GM19467 (cell line): Measurements from ENCODE around the gene ADGRL3.
"Not testable (repeated sequence)": the region's sequence is repeated elsewhere in the genome, so short reads cannot be mapped to it uniquely, and the experiment has no call there.

ENCODE experiments used
- ATAC-seq: cut with Tn5 transposase; IDR thresholded peaks from one replicate; pipeline ENCODE4 v1.9.1; 2021; ENCODE audit warnings: mild to moderate bottlenecking, moderate library complexity; ENCODE audit not compliant: unreplicated experiment

ADGRL3 gene

DNA sequence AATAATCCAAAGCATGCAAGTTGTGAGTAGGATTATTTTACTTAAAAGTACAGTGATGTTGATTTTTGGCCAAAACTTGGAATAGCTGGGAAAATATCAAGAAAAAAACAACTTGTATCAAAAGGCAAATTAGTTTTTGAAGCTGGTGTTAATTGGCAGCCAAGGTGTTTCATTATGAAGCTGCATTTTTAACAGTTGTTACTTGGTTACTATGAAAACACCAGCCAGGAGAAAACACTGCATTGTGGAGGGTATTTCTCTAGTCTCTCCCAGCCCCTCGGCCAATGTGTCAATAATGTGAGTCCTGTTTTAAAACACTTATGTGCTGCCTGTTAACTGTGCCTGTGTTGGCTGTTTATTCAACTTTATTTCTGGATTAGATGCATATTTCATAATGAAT is 733.4 kb downstream of the ADGRL3 start:
- no peak for ATAC-seq

DNA sequence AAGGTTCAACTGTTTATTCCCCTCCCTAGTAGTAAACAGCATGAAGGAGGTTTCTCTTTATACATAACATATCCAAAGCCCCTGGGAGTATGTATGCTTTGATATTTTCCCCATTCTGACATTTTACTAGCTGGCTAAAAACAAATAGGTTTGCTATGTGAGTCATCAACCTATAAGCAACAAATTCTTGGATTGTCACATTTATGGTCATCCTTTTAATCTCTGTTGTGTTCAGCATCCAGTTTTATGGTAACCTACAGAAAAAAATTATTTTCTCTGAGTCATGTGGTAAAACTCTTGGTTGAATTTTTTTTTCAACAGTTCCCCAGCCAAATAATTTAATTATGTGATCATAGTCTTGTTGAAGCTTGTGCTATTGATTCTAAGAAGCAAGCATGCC is 734.1 kb downstream of the ADGRL3 start:
- ATAC-seq: no peak

DNA sequence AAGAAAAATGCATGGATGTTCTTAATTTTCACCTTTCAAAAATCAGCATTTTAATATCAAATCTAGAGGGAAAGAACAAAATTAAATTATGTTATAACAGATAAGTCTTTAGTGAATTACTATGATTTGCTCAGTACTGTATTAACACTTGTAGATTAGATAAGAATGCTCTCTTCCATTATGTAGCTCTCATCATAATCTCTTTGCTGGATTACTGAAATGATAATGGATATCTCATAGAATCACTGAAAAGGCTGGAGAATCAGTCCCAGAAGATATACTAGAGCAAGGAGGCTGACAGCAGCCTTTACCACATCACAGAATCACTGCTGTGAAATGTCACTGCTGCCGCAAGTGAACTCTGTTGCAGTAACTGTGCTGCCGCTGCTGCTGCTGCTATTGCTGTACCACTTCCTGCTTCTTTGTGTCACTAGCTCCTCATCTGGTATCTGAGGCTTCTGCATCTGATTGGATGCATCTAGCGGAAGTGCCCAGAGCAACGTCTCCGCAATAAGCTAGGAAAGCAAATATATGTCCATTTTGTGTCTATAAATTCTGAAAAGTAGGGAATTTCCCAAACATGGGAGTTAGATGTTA is 738.2 kb downstream of the ADGRL3 start:
- ATAC-seq: no peak

DNA sequence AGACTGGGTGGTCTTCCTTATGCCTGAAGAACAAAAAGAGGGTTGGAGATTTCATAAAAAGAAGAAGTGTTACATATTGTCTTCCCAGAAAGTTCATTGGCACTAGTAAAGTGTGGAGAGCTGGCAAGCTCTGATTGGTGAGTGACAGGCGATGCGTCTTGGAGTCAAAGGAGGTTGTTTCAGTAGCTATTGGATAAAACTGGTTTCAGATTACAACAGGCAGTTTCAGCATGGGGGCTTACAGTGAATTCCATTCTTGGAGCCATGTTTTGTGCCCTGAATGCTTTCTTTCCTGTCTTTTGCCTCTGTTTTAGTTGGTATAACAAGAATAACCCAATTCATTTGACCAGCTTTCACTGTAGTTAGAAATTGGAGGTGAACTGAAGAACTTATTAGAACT is 750.5 kb downstream of the ADGRL3 start:
- no peak for ATAC-seq

DNA sequence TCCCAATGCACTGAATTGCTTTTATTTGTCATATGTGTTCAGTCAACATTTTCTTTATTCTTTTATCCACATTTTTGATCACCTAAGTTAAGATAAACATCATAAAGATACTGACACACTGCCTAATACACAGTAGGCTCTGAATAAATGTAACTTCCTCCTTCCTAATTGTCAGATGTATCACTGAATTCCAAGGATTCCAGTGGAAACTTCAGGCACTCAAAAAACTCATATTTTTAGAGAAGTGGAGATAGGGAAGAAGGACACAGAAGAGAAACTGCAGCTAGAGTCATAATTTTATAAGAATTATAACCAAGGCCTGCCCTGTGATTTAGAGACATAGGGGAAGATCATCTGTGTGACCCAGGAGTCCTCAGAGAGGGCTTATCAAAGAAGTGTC is 753.3 kb downstream of the ADGRL3 start:
- ATAC-seq: no peak

DNA sequence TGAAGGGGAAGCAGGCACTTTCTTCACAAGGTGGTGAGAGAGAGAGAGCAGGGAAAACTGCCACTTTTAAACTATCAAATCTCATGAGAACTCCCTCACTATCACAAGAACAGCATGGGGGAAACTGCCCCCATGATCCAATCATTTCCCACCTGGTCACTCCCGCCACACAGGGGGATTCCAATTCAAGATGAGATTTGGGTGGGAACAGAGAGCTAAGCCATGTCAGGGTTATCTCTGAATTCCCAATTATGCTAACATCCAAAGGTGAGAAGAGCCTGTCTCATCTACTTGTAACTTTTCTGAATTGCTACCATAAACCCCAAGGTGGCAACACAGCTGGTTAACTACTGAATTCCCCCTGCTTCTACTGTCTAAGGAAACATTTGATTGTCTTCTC is 758.5 kb downstream of the ADGRL3 start:
- ATAC-seq: no peak

DNA sequence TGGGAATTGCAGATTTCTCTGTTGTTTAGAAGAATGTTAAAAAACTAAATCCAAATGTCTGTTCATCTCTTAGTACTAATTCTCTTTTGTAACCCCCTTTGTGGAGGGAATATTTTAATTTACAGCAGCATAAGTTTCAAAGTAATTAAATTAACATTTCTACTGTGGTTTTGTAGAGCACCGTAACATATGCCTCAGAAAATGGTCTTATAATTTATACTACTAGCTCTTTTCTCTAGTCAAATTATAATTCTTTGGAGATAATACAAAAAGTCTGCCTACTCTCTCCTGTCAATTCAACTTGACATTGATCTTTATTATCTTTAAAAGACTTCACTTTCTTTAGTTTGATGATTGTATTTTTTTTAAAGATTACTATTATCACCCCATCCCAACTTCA is 759.0 kb downstream of the ADGRL3 start:
- ATAC-seq: no peak

DNA sequence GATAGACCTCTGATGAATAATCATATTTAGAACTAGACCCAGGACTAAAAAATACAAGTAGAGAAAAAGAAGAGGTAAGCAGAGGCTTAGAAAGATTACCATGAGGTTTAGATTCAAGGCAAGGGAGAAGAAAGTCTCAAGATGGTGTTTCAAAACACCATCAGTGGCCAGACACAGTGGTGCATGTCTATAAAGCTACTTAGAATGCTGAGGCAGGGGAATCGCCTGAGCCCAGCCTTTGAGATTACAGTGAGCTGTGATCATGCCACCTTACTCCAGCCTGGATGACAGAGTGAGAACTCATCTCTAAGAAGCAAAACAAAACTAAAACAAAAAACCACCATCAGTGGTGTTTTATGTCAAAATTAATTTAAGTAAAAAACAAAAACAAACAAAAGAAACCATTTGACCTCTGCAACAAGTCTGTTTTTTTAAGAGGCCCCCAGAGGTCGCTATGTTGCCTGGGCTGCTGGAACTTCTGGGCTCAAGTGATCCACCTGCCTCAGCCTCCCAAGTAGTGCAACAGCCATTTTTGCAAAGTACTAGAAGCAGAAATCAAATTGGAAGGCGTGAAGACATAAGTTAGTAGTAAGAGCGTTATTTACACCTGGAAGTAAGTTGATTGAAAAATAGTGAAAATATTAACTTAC is 784.3 kb downstream of the ADGRL3 start:
- ATAC-seq: no peak

DNA sequence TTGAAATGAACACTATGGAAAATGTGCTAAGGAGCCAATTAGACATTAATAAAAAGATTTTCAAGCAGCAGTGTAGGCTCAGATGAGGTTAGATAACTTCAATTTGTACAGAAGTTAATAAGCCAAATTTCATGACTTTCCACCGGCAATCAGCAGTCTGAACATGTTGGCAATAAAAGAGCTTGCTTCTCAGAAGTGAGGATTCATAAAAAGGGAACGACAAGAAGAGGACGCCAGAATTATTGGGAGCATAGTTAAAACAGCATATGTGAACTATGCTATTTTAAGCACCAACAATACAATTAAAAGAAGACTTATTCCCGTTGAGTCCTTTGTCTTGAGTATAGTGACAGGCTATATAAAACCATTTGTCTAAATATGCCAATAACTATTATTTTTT is 785.3 kb downstream of the ADGRL3 start:
- no peak for ATAC-seq

DNA sequence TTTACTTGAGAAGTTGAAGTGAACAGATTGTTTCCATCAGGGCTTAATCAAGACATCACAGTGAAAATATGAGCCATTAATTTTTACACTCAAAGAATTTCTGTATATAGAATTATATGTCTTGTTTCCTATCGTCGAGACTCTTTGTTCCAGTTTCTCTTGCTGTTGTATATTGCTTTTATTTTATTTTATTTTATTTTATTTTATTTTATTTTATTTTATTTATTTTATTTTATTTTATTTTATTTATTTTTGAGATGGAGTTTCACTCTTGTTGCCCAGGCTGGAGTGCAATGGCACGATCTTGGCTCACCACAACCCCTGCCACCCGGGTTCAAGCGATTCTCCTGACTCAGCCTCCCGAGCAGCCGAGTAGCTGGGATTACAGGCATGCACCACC is 786.8 kb downstream of the ADGRL3 start:
- not testable (repeated sequence) for ATAC-seq

DNA sequence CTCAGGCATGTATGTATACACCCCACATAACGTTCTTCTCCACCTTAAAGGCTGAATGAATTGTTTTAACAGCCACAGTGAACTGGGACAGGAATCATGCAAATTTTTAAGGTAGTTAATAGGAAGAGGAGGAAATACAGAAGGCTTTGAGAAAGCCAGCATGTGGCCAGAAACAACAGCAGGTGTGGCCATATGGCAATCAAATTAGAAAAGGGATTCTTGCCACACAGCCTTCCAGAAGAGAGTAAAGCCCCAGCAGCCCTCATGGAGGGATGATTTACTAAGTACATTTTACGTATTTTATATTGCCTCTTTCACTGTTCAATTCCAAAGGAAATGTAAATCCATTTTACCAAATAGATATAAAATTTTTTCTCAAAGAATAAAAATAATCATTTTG is 792.2 kb downstream of the ADGRL3 start:
- ATAC-seq: no peak

DNA sequence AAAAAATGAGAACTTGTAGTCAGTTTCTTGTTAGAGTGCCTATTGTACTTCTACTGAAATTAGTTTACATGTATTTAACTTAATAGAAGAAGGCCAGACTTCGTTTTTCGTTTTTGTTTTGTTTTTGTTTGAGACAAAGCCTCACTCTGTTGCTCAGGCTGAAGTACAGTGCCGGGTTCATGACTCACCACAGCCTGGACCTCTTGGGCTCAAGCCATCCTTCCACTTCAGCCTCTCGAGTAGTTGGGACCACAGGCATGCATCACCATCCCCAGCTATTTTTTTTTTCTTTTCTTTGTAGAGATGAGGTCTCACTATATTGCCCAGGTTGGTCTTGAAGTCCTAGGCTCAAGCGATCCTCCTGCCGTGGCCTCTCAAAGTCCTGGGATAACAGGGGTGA is 793.9 kb downstream of the ADGRL3 start:
- no peak for ATAC-seq

DNA sequence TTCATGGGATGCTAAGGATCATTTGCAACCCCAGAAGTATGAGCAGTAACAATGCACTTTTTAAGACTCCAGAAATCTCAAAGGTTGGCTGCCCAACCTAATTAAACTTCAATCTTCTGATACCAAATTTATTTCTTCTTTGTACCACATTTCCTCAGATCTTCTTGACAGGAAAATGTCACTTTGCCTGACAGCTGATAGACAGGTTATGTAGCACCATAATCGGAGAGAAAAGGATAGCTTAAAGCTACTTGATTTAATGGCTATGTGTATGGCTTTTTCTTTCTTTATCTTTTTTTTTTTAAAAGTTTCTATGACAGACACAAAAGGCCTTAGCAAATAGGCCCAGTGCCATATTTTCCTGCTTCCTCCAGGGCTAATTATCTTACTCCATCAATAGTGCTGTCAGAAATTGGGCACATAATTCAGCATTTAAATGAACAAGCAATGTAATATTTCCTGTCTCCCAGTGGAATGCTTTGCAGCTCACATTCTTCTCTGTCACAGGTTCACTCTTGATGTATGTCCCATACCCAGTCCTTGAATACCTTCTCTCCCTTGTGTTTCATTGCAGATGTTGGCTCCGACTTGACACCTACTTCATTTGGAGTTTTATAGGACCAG is 795.7 kb downstream of the ADGRL3 start:
- ATAC-seq: no peak

DNA sequence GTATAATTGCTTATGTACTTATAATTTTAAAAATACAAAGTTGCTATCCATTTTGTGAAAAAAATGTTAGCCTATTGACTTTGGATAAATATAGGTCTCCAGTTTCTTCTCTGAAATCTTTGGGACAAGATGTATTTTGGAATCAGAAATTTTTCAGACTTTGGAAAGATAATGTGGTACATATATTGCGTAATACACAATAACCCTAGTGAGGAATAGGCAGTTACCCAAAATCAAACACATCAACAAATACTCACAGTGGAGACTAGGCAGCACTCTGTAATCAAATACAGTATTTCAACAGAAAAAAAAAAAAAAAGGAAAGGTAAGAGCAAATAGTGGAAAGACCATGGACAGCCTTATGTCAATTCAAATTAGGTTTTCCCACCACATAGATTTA is 796.8 kb downstream of the ADGRL3 start:
- no peak for ATAC-seq

DNA sequence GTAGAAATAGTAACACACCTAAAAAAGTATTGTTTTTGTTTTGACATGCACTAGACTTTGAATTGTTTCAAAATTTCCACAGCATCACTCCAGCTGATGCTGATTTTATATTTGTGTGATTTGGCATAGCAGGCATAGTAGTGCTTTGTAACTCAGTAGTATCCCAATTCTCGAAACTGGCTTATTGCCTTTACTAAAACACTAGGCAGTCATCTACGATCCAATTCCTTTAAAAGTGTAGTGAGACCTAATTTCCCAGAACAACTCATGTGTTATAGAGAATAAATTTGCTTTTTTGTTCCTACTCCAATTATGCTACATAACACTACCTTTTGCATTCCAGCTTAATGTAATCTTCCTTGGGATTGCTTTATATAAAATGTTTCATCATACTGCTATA is 797.7 kb downstream of the ADGRL3 start:
- ATAC-seq: no peak

DNA sequence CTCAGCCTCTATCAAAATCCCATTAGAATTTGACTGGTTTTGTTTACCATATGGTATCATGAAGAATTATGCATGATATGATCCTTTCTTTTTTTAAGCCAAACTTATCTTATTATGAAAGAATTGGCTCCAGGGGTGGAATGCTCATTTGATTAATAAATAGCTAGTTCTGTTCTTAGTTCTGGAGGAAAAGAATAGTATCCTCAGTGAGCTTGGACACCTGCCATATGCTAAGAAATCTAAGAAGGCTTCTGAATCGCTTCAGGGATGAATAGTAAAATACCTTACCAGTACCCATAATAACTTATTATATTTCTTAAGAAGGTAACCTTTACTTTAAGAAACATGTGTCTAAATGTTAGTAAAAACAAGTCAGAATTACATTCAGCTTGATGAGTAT is 803.6 kb downstream of the ADGRL3 start:
- no peak for ATAC-seq

DNA sequence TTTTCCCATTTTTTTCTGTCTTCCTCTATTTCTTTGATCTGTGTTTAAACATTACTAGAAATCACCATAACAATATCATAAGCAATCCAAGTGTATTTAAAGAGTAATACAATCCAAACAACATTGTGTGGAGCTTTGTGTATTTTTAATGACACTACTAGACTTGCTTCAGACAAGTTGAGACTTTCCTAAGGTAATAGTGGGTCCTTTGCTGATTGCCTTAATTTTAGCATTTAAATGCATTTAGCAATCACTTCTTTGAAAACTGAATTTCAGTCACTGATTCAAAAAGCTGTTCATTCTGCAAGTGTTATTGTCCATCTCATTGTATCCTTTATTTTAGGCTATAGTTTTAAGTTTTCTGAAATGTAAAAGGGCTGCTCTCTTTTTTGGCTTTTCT is 804.8 kb downstream of the ADGRL3 start:
- ATAC-seq: no peak

DNA sequence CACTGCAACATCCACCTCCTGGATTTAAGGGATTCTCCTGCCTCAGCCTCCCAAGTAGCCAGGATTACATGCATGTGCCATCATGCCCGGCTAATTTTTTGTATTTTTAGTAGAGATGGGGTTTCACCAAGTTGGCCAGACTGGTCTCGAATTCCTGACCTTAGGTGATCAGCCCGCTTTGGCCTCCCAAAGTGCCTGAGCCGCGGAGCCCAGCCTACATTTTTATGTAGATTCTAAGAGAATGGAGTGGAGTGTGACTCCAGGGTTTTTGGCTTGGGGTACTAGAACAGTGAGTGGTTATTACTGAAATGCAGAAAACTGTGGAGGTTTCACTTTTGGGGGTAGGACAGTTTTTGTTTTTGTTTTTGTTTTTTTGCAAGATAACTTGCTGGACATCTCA is 806.0 kb downstream of the ADGRL3 start:
- ATAC-seq: no peak

DNA sequence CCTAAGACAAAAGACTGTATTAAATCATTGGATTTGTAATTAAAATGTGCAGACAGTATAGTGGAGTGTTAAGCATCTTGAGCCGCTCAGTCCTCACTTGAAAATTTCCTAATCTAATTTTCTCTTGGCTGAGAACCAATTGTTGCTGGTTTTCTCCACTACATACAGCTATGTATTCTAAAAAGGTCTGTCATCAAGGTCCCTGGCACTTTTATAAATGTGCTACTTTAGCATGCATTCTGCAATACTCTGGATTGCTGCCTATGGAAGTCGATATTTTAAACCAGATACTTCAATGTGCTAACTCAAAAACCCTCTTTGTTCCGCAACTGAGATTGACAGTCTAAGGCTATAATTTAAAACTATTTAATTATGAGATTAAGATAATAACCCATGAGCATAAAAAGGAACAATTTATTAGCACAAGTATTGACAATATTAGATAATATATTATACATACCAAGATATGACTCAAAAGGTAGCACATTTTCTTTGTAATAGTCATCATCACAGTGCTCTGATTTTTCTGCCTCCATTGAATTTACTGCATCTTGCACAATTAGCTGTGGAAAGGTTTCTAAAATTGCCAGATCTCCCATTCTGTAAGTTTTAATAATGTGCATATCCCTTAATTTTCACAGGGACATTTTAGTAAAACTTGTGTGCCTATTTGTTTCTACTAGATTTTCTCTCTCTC is 815.1 kb downstream of the ADGRL3 start:
- ATAC-seq: no peak

DNA sequence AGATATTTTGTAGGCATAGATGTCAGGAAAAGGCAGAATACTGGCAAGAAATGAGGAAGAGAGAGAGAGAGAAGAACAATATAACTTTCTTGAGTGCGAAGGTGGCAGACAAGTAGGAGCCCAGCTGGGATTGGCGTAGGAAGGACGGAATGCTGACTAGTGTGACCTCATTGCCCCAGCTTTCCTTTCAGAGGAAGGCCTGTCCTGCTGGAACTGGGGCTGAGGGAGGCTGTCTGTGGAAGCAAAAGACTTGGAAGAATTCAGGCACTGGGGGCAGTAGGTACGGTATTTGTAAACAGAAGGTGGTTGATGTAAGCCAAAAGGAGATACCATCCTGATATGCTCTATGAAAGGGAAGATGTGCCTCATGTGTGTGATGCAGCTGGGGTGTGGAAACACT is 818.4 kb downstream of the ADGRL3 start:
- no peak for ATAC-seq

DNA sequence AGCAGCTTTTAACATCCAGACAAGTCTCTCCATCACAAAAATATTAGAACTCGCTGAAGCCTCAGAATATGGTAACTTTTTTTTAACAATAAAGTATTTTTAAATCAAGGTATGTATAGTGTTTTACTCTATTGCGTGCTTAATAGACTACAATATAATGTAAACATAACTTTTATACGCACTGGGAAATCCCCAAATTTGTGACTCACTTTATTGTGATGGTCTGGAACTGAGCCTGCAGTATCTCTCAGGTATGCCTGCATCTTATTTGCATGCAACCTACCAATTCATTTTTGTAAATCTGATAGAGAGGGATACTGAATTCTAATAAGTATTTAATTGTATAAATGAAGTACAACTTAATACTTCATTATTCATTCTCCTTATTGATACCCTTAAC is 823.5 kb downstream of the ADGRL3 start:
- no peak for ATAC-seq

DNA sequence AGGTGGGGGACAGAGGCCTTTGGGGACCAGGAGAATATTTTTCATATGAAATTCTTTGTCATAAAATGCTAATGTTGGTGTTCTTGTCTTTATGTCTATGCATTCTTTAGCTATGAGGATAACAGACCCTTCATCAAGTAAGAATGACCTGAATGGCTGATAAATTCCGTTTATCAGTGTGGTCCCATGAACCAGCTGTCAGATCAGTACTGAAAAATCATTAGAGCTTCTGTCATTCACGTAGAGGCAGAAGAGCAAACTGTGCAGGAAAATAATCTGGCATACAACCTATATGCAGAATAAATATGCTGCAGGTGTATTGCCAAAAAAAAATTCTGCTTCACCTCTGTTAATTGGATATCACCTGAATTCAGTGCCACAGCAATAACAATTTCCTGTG is 828.6 kb downstream of the ADGRL3 start:
- ATAC-seq: no peak
